Spleen (tissue), 7 donors: Measurements from ENCODE around the gene IFT80.

Experiments used
- POLR2A ChIP-seq, 3 donors: fragments of 450-650 bp; IDR thresholded peaks; one replicate each; pipeline ENCODE4 v1.5.1; 2017; ENCODE audit warnings: antibody characterized with exemption in 3 of 3, mild to moderate bottlenecking in 1 of 3
- POLR2AphosphoS5 ChIP-seq, 3 donors: sonication (generic); formaldehyde crosslinking; IDR thresholded peaks; one replicate each; pipeline ENCODE4 v1.5.1; 2017; ENCODE audit warnings: antibody characterized with exemption in 3 of 3
- TF ChIP-seq, protein P1 (sequence below), 11 experiments: fragments of 200-600 bp in 7 of 11; fragments of 450-650 bp in 4 of 11; sonication (generic) in 4 of 11; IDR thresholded peaks in 8 of 11; conservative IDR thresholded peaks in 3 of 11; 1 replicate in 7 of 11; 2 replicates in 4 of 11; pipeline versions ENCODE4 v1.4.0 to v1.8.0; 2016 to 2021; ENCODE audit warnings: antibody characterized with exemption in 11 of 11, inconsistent platforms in 4 of 11, mild to moderate bottlenecking in 1 of 11
- donor health status: DM: no; HTN: no; CAD: no; lungs with moderate emphysema.
- donor health status: DM: no; HTN: no; CAD: no.
- donor health status: DM: no; HTN: no; CAD: no.

DNA sequence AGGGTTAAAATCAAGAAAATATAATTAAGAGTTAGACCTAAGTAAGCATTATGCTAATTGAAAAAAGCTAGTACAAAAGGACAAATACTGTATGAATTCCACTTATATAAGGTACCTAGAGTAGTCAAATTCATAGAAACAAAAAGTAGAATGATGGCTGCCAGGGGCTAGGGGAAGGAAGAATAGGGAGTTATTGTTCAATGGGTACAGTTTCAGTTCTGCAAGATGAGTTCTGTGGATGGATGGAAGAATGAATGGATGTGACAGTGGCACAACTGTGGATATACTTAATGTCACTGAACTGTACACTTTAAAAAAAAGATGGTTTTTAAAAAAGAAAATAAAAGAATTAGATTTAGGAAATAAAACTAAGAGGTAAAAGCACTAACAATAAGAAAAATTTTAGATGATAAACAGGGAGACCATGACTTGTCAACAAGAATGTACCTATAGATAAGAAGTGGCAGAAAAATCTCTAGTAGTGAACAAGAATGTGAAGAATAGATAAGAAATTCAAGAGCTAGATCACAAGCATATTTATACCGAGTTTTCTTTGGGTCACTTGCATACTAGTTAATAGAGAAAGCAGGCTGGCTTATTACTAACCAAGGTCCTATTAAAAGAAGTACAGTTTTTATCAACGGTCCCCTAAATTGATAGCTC lies 5.5 kb downstream of the IFT80 start:
- TF ChIP-seq, protein P1, sequence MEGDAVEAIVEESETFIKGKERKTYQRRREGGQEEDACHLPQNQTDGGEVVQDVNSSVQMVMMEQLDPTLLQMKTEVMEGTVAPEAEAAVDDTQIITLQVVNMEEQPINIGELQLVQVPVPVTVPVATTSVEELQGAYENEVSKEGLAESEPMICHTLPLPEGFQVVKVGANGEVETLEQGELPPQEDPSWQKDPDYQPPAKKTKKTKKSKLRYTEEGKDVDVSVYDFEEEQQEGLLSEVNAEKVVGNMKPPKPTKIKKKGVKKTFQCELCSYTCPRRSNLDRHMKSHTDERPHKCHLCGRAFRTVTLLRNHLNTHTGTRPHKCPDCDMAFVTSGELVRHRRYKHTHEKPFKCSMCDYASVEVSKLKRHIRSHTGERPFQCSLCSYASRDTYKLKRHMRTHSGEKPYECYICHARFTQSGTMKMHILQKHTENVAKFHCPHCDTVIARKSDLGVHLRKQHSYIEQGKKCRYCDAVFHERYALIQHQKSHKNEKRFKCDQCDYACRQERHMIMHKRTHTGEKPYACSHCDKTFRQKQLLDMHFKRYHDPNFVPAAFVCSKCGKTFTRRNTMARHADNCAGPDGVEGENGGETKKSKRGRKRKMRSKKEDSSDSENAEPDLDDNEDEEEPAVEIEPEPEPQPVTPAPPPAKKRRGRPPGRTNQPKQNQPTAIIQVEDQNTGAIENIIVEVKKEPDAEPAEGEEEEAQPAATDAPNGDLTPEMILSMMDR (IDR thresholded peaks at IDR 0.05 in 8 of 11, conservative IDR thresholded peaks at IDR 0.05 in 3 of 11): no peak
- TF ChIP-seq POLR2A (IDR thresholded peaks at IDR 0.05) (no peak), POLR2AphosphoS5 (IDR thresholded peaks at IDR 0.05) (no peak)
